NCI-H1694 treated with DMSO at 0.1 percent for 48 hours (cell line): ENCODE data around the gene CREB3L2.
"Not testable (repeated sequence)": the region's sequence is repeated elsewhere in the genome, so short reads cannot be mapped to it uniquely, and the experiment has no call there.

Experiments
- DNase-seq: peaks from one replicate; lab custom pipeline; 2025; lab: John Stamatoyannopoulos, UW

Gene CREB3L2

DNA sequence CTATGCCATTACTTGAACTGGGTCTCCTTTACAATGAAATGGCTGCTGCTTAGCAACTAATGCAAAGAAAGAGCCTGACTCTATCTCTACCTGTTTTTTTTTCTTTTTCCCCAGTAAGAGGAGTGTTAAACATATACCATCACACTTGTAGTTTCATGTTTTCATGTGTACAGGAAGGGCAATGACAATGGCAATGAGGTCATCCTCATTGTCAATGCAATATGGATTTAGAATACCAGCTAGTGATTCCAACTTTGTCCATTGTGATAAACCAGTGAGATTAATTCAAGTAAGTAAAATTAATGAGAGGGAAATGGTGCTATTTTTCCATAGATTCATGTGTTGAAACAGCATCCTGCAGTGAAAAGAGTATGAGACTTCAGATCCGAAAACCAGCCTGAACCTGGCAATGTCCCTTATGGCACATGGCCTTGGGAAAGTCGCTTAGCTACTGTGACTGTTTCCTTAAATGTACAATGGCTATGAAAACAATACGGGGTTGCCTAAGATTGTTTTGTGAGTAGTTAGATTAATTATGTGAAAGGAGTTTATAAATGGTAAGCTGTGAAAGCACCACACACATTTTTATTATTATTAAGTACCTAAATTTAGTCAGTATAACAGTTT, 166.3 kb downstream of the CREB3L2 start:
- DNase-seq: no peak

DNA sequence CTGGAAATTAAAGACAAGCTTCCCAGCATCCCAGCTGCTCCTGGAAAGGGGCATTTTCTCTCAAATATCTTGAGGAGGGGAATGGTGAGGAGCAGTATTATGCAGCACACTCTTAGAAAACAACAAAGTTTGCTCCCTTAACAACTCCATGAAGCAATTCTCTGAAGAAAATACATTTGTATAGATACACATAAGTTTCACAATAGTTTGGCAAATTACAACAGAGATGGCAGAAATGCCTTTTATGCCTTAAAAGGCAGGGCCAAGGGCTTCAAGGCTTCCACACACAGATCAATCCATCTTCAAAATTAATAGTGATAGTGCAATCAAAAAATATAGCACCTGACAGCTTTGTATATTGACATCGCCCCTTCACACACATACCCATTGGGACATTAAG, 167.3 kb downstream of the CREB3L2 start:
- no peak for DNase-seq

DNA sequence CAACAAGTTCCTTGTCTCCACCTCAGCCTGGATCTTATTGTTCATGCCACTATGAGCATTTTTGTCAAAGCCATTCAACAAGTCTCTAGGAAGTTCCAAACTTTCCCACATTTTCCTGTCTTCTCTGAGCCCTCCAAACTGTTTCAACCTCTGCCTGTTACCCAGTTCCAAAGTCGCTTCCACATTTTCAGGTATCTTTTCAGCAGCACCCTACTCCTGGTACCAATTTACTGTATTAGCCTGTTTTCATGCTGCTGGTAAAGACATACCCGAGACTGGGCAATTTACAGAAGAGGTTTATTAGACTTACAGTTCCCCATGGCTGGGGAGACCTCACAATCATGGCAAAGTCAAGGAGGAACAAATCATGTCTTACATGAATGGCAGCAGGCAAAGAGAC, 168.9 kb downstream of the CREB3L2 start:
- DNase-seq: not testable (repeated sequence)

DNA sequence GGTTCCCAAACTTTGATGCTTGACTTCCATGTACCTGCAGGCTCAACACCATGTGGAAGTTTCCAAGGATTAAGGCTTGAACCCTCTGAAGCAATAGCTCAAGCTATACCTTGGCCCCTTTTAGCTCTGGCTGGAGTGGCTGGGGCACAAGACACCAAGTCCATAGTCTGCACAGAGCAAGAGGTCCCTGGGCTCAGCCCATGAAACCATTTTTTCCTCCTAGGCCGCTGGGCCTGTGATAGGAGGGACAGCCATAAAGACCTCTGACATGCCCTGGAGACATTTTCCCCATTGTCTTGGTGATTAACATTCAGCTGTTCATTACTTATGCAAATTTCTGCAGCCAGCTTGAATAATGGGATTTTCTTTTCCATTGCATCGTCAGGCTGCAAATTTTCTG, 169.5 kb downstream of the CREB3L2 start:
- DNase-seq: no peak

DNA sequence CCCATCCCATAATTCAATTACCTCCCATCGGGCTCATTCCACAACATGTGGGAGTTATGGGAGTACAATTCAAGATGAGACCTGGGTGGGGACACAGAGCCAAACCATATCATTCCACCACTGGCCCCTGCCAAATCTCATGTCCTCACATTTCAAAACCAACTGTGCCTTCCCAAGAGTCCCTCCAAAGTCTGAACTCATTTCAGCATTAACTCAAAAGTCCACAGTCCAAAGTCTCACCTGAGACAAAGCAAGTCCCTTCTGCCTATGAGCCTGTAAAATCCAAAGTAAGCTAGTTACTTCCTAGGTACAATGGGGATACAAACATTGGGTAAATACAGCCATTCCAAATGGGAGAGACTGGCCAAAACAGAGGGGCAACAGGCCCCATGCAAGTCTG, 170.3 kb downstream of the CREB3L2 start:
- not testable (repeated sequence) for DNase-seq

DNA sequence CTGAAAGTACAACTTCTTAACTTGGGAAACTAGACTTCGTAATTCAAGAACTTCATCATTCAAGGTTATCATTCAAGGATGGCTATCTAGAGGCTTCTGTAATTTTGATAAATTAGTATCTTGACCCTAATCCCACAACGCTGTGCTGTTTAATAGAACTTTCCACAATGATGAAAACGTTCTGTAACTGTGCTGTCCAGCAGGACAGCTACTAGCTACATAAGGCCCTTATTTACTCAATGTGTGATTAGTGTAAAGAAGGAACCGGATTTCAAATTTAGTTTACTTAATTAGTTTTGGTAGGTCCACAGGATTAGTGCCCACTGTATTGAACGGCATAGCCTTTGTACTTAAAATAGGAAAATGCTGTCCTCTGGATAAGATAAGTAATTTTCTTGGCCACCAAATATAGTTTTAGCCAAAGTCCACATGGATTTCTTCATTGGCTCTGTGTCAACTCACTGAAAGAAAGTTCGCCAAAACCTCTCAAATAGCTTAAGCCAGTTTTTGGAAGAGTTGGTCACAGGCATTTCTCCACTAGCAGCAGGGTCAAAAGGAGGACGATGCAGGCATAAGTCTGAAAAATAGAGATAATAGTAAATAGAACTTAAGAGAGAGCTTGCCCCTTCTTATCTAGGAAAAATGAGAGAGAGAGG, 172.4 kb downstream of the CREB3L2 start:
- DNase-seq: no peak

DNA sequence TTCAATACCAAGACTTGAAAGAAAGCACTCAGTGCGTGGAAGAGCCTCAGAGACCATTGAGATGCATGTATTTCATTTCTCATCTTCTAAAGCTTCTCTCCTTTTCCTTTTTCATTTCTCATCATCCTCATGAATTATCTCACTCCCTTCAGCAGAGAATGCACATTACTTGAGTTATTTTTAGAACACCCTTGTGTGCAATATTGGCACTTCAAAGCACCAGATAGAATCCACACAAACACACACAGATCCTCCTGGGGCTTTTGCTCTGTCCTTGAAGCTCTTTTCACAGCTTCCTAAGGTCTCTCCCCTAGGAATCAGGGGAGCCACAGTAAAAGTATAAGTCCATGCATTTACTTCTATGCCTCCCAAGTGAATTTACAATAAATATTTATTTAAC, 173.4 kb downstream of the CREB3L2 start:
- no peak for DNase-seq

DNA sequence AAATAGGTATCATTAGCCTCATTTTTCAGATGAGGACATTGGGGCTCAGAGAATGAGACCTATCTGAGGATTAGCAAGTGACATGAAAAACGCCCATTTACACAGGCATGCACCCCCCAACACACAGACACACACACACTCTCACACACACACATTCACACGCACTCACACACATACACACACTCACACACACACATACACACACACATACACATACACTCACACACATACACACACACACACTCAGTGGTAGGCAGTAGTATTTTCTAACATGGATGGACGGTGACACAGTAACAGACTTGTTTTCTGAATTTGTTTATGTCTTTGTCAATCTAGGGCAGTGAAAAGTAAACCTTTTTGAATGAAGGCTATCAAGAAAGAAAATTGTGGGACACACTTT, 176.4 kb downstream of the CREB3L2 start:
- no peak for DNase-seq
